HG02870 (cell line): ENCODE measurements around the gene SELL.
A peak's percentile ranks its signal among the peaks of the same experiment; 100 is the strongest.
"Not testable (repeated sequence)": the region's sequence is repeated elsewhere in the genome, so short reads cannot be mapped to it uniquely, and the experiment has no call there.

Experiments used
- ATAC-seq: cut with Tn5 transposase; IDR thresholded peaks from one replicate; pipeline ENCODE4 v1.9.1; 2021; ENCODE audit warnings: mild to moderate bottlenecking, moderate library complexity; ENCODE audit not compliant: unreplicated experiment

Gene SELL

DNA sequence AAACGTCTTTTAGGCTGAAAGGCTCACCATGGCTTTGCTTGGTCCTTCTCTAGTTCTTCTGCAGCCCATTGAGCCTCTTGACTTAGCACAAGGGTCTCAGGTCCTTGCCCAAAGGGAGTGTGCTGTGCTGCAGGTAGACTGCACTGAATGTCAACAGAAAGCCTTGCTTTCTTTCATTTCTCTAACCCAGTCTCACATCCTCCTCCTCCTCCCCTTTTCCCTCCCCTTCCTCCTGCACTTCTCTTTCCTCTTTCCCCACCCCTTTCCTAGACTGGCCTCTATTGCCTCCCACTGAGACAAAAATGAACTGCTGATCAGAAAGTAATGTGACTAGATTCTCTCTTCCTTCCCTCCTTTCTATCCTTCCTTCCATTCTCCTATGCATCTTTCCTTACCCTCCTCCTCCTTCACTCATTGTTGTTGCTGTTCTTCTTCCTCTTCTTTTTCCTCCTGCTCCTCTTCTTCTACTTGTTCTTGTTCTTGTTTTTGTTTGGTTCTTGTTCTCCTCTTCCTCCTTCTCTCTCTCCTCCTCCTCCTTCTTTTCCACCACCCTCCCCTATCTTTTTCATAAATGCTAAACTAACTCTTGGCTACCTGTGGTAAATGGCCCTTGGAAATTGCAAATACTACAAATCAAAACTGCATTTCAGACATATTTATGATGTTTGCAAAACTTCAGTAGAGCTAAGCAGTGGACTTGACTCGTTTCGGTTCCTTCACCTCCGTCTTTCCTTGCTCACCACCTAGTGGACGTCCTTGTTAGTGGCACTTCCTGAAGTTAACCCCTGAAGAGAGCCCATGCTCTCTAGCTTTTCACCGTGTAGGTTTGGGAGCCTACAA, at the start of gene SELL:
Gene SELL (minus strand): TSS at position 152 of the 840 bp plus-strand sequence. CDS start 122 bp downstream, at position 30.
- peak; percentile 69 for ATAC-seq

DNA sequence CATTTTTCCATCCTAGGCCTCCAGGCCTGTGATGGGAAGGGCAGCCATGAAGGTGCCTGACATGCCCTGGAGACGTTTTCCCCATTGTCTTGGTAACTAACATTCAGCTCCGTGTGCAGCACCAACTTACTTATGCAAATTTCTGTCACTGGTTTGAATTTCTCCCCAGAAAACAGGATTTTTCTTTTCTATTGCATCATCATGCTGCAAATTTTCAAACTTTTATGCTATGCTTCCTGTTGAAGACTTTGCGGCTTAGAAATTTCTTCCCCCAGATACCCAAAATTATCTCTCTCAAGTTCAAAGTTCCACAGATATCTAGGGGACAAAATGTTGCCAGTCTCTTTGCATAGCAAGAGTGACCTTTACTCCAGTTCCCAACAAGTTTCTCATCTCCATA, 47.6 kb upstream of the SELL start:
- ATAC-seq: no peak

DNA sequence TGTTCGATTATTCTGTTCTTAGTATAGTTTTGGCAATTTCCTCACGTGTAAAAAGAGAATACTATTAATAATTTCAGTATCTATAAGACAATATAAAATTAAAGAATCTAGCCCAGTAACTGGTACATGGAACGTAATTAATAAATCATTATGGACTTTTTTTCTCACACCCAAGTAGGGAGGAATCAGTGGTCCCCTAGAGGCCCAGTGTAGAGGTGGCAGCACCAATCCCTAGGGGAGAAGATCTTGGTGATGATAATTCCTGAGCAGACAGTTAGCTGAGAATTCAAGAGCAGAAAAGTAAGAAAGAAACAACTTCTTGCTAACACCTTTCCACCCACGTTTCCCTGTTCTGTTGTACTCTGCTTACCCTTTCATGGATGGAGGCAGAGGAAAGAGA, 42.1 kb upstream of the SELL start:
- ATAC-seq: no peak

DNA sequence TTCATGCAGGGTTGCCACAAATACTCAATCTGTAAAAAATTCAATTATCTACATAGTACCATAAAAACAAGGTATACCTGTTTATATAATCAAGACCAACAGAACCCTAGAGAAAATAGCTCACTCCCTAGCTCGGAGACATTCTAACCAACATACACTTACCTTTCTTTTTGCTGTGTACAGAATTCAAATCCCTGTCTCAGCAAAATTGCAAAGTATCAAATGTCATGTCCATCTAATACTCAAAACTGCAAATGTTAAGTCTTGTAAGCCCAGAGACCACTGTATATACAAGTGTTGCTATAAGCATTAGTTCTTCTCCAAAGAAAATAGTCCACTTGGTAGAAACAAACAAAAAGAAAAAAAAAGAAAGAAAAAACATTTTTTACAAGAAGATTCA, 38.6 kb upstream of the SELL start:
- no peak for ATAC-seq

DNA sequence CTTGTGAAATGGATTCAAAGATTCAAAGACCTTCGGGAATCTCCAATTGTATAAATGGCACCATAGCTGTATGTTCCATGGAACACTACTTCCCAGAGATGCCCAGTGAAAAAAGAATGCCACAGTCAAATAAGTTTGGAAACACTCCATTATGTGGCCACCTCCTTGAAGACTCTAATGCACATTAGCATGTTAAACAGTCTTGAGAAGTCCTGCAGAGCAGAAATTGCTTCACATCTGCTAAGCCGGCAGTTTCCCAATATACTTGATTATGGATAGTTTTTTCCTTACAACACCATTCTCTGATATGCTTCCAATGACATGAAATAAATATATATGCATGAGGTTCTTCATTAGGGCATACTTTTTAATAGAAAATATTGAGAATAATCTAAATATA, 35.1 kb upstream of the SELL start:
- no peak for ATAC-seq

DNA sequence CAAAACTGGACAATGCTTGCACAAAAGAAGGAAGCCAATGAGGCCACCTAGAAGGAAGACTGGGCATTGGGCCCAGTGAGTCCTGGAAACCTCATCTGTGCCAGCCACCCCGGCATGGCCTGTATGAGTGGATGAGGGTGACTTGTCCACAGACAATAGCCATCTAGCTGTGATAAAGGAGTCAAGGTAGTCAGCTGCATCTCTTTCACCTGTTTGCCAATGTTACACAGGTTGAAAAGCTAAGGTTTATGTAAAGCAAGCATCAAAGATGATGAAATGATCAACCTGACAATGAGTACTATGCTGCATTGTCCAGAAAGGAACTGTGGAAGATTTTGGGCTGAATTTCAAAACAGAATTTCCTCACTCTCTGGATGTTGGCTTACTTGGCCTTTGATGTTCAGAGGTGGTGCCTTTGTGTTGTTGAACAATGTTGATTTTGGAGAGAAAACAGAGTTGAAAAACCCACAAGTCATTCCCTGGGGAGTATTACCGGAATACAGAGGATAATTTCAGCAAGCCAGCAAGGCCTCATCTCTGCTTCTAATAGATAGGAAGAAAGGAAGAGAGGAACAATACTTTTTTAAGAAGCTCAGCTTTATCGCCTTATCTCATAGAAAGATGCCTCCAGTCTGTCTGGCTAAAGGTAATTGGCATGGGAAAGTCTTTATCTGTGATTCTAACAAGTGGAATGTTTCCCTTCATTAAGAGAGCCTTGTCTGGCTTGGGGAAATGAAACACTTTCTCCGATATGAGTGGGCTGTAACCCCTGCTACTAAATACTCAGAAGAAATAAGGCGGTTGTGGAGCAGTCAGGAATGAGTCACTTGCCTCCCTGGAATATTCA, 33.8 kb upstream of the SELL start:
- no peak for ATAC-seq

DNA sequence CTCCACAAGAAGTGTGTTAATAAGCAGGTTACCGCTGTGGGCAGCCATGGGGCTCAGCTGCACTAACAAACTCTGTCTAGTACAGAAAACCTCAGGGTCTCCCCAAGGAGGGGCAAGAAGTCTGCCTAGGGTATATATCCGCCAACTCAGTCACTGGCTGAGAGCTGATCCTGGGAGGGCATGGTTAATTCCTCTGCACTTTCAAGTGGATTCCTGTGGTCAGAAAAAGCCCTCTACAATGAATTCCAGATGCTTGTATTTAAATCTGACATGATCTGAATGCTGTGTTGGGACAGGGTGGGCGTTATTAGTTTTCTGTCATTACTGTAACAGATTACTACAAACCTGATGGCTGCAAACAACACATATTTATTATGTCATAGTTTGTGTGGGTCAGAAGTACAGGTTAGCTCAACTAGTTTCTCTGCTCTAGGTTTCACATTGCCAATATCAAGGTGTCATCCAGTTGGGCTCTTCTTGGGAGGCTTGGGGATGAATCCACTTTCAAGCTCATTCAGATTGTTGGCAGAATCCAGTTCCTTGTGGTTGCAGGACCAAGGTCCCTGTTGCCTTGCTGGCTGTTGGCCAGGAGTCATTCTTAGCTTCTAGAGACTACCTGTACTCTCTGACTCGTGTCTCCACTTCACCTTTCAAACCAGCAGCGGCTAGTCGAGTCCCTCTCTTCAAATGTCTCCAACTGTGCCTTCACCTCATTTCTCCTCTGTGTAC, 30.4 kb upstream of the SELL start:
- no peak for ATAC-seq

DNA sequence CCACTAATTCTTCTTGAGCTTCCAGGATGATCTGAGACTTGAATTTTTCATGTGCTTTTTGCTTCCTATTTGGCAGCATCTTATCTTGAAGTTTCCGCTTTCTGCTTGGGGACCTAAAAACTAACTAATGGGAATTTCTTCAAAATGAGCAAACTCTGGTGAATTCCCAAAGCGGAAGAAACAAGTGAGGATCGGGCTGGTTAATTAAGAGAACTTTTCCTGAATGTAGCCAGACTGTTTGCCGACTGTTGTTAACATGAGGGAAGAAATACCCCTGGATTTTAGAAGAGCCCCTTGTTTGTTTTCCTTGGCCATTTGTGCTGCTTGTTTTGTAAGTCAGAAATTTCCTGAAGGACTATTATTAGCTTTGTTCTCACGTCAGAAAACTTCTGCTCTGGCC, 28.6 kb upstream of the SELL start:
- ATAC-seq: no peak

DNA sequence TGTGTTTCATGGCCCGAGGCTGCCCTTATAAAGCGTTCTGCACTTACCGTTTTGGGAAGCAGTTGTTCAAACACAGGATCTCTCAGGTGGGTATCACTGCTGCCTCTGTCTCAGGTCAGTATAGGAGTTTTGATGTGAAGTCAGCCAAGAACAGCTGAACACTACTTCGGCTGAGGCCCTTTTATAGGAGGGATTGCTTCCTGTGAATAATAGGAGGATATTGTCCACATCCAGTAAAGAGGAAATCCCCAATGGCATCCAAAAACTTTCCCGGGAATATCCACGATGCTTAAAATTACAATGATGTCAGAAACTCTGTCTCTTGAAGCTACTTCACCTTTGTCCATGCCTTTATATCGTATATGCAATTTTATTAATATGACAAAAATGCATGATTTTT, 22.5 kb upstream of the SELL start, which contains the start of gene SELE:
Gene SELE (minus strand): TSS at position 156 of the 400 bp plus-strand sequence. CDS start 467 bp downstream, outside the sequence.
- no peak for ATAC-seq

DNA sequence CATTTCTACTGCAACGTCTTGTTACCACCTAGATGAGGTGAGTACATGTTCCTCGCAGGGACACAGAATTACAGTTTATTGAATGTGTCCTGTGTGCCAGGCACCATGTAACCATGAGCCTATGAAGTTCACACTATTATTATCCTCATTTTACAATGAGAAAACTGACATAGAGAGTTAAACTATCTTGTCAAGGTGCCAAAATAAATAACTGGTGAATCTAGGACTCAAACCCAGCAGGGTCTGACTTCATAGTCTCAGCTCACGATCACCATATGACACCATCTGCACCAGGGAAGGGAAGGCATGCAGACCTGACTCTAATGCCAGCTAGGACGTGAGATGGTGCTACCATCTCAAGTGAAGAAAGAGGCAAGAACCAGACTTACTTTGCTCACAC, 20.0 kb upstream of the SELL start:
- ATAC-seq: no peak

DNA sequence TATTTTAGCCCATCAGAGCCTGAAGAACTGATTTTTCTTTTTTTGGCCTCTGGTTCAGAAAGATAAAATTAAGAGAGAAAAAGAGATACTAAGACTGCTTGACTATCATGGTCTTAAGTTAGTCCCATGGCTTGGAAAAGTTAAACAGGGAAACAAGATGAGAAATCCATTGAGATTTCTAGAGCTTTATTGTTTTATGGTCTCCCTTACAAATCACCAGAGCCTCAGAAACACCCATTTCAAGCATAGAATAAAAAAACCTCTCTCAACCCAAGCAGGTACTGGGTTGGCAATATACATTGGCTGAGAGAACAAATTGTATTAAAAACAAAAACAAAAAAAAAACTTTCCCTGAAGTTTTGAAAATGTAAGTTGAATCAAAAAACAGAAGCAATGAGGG, 18.6 kb upstream of the SELL start:
- no peak for ATAC-seq

DNA sequence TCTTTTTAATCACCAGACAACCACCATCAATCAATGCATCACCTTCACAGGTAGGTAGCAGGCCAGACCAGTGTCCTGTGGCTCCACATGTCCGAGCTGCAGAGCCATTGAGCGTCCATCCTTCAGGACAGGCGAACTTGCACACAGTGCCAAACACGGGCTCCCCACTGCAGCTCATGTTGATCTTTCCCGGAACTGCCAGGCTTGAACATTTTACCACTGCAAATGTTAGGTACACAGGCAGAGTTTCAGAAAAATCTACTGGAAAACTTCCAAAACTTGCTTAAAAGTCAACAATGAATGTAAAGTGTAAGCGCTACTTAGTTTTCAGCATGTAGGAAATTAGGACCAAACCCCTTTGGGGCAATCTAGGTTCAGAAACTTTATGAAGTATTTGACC, 15.9 kb upstream of the SELL start:
- ATAC-seq: no peak

DNA sequence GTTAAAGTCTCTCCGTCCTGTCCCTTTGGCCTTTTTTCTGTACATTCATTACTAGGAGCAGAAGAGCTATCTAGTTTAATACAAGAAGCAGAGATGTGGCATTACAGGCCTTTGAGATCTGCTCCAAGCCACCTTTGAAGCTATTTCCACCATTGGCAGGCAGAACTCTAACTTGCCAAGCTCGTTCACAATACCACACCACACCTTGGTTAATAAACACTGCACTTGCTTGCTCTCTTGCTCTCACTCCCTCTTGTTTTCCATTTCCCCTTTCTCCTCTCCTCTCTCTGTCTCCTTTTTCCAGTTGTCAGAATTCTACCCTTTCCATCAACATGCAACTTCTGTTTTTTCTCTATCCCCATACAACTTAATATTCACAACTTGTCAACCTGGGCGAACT, 15.4 kb upstream of the SELL start:
- no peak for ATAC-seq

DNA sequence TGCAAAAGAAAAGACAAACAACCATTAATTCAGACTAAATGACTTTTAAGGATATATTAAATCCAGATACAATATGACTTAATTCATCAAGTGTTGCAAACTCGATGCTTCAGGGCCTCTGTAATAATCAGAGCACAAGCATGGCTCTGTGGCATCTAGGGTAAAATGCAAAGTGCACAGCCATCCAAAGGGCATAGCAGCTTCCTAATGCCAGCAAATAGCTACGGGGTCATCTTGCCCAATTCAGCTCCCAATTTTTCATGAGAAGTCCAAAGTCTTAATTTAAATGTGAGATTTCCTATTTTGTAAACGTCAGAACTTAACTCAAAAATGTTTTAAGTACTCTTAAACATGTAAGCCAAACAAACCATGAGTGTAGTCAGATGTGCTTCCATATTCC, 14.5 kb upstream of the SELL start:
- no peak for ATAC-seq

DNA sequence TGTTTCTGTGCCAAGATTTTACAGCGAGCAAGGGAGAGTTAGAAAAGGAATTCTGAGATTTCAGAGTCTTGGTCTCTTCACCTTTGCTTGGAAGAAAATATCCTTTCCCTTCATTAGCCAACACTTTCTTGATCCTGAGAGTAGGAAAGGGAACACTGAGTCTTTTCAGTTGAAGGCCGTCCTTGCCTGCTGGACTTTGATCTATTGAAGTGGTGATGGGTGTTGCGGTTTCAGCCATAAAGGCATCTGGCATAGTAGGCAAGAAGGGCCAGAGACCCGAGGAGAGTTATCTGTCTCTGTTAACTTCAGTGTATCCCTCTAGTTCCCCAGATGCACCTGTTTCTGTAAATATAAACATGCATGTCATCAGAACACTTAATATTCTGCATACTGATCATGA, 12.7 kb upstream of the SELL start:
- no peak for ATAC-seq

DNA sequence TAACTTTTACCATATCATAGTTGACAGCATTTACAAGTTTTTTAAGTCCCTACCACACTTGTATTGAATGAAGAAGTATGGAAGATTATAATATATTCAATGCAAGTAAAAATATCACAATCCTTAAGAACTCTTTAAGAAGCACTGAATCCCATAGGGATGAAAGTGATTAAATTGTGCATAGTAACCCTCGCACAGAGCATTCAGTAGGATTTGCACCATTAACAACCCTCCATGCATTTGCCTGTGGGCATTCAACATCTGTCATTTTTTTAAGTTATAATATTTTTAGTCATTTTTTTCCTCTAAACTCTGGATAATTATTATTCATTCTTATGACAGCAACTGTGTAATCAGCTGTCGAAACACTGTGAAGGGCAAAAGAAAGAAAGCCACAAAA, 12.3 kb upstream of the SELL start:
- no peak for ATAC-seq

DNA sequence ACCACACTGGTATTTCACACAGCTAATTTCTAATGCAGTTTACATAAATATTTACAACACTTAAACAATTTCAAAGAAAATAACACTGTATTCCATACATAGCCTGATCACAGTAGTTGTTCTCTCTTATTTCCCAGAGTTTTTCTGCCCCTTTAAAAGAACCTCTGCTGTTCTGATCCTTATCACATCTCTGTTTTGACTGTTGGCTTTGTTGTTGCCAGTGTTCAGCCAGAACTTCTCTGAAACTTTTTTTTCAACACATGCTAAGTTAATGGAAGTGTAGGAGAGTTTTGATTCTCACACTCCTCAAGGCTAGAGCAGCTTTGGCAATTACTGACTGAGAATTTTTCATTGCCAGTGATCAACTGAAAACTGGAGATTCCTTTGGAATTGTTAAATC, 11.4 kb upstream of the SELL start:
- ATAC-seq: no peak

DNA sequence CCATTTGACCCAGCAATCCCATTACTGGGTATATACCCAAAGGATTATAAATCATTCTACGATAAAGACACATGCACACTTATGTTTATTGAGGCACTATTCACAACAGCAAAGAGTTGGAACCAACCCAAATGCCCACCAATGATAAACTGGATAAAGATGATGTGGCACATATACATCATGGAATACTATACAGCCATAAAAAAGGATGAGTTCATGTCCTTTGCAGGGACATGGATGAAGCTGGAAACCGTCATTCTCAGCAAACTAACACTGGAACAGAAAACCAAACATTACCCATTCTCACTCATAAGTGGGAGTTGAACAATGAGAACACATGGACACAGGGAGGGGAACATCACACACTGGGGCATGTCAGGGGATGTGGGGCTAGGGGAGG, 3.7 kb upstream of the SELL start:
- not testable (repeated sequence) for ATAC-seq

DNA sequence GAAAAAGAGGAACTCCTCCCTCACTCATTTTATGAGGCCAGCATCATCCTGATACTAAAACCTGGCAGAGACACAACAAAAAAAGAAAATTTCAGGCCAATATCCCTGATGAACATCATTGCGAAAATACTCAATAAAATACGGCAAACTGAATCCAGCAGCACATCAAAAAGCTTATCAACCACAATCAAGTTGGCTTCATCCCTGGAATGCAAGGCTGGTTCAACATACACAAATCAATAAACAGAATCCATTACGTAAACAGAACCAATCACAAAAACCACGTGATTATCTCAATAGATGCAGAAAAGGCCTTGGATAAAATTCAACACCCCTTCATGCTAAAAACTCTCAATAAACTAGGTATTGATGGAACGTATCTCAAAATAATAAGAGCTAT, 1.7 kb upstream of the SELL start:
- ATAC-seq: not testable (repeated sequence)

DNA sequence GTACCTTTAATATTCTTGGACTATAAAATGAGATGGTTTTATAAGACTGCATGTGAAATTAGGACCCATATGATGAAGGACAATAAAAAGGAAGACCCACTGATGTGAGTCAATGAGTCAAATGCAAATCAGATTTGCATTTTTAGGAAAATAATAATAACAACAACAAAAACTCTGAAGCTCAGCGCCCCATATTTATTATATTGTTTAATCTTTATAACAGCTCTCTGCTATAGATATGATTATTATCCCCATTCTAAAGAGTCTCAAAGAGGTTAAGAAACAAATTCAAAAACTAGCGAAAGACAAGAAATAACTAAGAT, 850 bp upstream of the SELL start:
- ATAC-seq: no peak

DNA sequence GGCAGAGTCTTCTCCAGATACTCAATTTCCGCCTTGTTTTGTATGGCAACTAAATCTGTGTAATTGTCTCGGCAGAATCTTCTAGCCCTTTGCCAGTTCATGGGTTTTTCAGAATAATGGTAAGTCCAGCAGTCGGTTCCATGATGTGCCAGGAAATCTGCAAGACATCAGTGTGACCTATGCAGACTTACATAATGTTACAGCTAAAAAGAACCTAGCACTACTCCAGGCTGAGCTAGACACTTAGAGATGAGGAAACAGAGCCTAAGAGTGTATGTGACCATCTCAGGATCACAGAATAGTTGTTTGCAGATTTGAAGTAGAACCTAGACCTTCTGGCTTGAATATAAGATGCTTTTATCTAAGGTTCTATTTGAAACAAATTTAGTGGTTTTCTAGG, 2.8 kb downstream of the SELL start:
- no peak for ATAC-seq
